DMS153 treated with DMSO at 0.1 percent for 48 hours (cell line): ENCODE measurements around the gene PCDHB1.
A peak's percentile ranks its signal among the peaks of the same experiment; 100 is the strongest.
"Not testable (repeated sequence)": the region's sequence is repeated elsewhere in the genome, so short reads cannot be mapped to it uniquely, and the experiment has no call there.

Source experiments
- DNase-seq: peaks from one replicate; lab custom pipeline; 2025; ENCODE audit not compliant: unreplicated experiment; lab: John Stamatoyannopoulos, UW

PCDHB1 gene

GRCh38 chr5:141051521-141051866 is 320 bp downstream of the PCDHB1 start:
- DNase-seq: peak; percentile 9

- DNase-seq: no peak
These were observed 26.7 kb downstream of the PCDHB1 start for GRCh38 chr5:141077826-141078225.

- DNase-seq: no peak
These were observed 31.1 kb downstream of the PCDHB1 start for GRCh38 chr5:141082228-141082627.

GRCh38 chr5:141084487-141084989 is 33.4 kb downstream of the PCDHB1 start:
- DNase-seq: peak; percentile 7

- no peak for DNase-seq
These were observed 43.5 kb downstream of the PCDHB1 start, which contains the start of gene PCDHB2 for GRCh38 chr5:141094481-141095262. PCDHB2 (plus strand) TSS chr5:141094615; CDS start chr5:141094791, 176 bp downstream.

GRCh38 chr5:141095263-141095641 is 44.1 kb downstream of the PCDHB1 start:
- no peak for DNase-seq

GRCh38 chr5:141096181-141096580 is 45.0 kb downstream of the PCDHB1 start:
- DNase-seq: not testable (repeated sequence)

- DNase-seq: not testable (repeated sequence)
These were observed 45.4 kb downstream of the PCDHB1 start for GRCh38 chr5:141096586-141096985.

- peak; percentile 45 for DNase-seq
These were observed 49.1 kb downstream of the PCDHB1 start, which contains the start of gene PCDHB3 for GRCh38 chr5:141100243-141100805. PCDHB3 (plus strand) TSS chr5:141100473; CDS start chr5:141100650, 177 bp downstream.

- DNase-seq: no peak
These were observed 49.9 kb downstream of the PCDHB1 start for GRCh38 chr5:141101059-141101458.

- not testable (repeated sequence) for DNase-seq
These were observed 50.9 kb downstream of the PCDHB1 start for GRCh38 chr5:141102070-141102469.

GRCh38 chr5:141102471-141102870 is 51.3 kb downstream of the PCDHB1 start:
- not testable (repeated sequence) for DNase-seq

GRCh38 chr5:141105350-141105749 is 54.2 kb downstream of the PCDHB1 start:
- DNase-seq: no peak
